Lung (tissue), 12 donors: ENCODE measurements around the gene HAPLN2. TPM values are rescaled to one million over a fixed set of nuclear protein-coding genes. Genes with fewer than 3 reads are reported as not detected.
"Not testable (repeated sequence)": the region's sequence is repeated elsewhere in the genome, so short reads cannot be mapped to it uniquely, and the experiment has no call there.

ENCODE experiments used
- ATAC-seq: fragments of 200-7000 bp; cut with Tn5 transposase; one replicate; pipeline ENCODE4 v1.9.1; 2020; ENCODE audit warnings: moderate number of reproducible peaks; ENCODE audit not compliant: insufficient read depth, low FRiP score
- DNase-seq, 3 donors: peaks; one replicate each; pipeline ENCODE4 v3.0.0-alpha.2; 2013 to 2017
- H3K27ac ChIP-seq, 2 donors: one replicate each; pipeline ENCODE4 v1.5.1; 2013; ENCODE audit warnings: mild to moderate bottlenecking in 2 of 2, moderate library complexity in 2 of 2, control low read depth in 1 of 2, inconsistent platforms in 1 of 2, low read depth in 1 of 2, low read length in 1 of 2
- H3K27me3 ChIP-seq, 3 donors: one replicate each; pipeline ENCODE4 v1.5.1; 2013; ENCODE audit warnings: low read length in 2 of 3; ENCODE audit not compliant: control insufficient read depth in 3 of 3, insufficient read depth in 3 of 3
- H3K36me3 ChIP-seq, 4 donors: one replicate each; pipeline ENCODE4 v1.5.1; 2013; ENCODE audit warnings: low read length in 4 of 4, mild to moderate bottlenecking in 1 of 4, moderate library complexity in 1 of 4; ENCODE audit not compliant: control insufficient read depth in 4 of 4, insufficient read depth in 4 of 4
- H3K4me1 ChIP-seq, 5 donors: one replicate each; pipeline ENCODE4 v1.5.1; 2013; ENCODE audit warnings: low read length in 5 of 5, mild to moderate bottlenecking in 2 of 5, moderate library complexity in 1 of 5; ENCODE audit not compliant: control insufficient read depth in 5 of 5, insufficient read depth in 5 of 5
- H3K4me3 ChIP-seq: one replicate; pipeline ENCODE4 v1.5.1; 2013; ENCODE audit warnings: mild to moderate bottlenecking, control low read depth, moderate library complexity
- H3K9ac ChIP-seq, 2 donors: one replicate each; pipeline ENCODE4 v1.5.1; 2013; ENCODE audit warnings: low read length in 2 of 2, control low read depth in 1 of 2; ENCODE audit not compliant: insufficient read depth in 1 of 2
- H3K9me3 ChIP-seq, 4 donors: one replicate each; pipeline ENCODE4 v1.5.1; 2013; ENCODE audit warnings: low read length in 3 of 4, mild to moderate bottlenecking in 1 of 4, moderate library complexity in 1 of 4; ENCODE audit not compliant: control insufficient read depth in 4 of 4, insufficient read depth in 3 of 4
- CTCF ChIP-seq: IDR thresholded peaks from 2 replicates; pipeline ENCODE4 v1.5.1; 2012; ENCODE audit warnings: mild to moderate bottlenecking; ENCODE audit errors: control extremely low read depth, extremely low read depth
- WGBS, 2 donors: extraction: QIAGEN DNeasy Blood & Tissue Kit; methylation state at CpG; one replicate each; pipeline ENCODE4 v1.1.7; 2013; 5-methylcytosine and 5-hydroxymethylcytosine counted together
- polyA plus RNA-seq, 2 donors: library from polyadenylated mRNA; stranded (reverse); fragments of 200-250 nt; gene quantifications; one replicate each; pipeline ENCODE4 v1.2.1, GENCODE V29; 2013
- total RNA-seq, 2 donors: library from RNA; depleted of rRNA in 1 of 2; stranded (reverse); fragments of >200 nt in 1 of 2; gene quantifications; one replicate each; pipeline ENCODE4 v1.2.1, GENCODE V29; 2014 to 2021
- donor health status: control.
- donor health status: control.
- donor health status: Bipolar disorder and iron deficiency.
- donor health status: healthy.
- donor health status: DM: yes; HTN: yes; CAD: no.

The HAPLN2 gene
- total and polyA plus RNA-seq, 4 donors, result 0.18 to 0.31 (median 0.24) TPM; not detected in 1

DNA sequence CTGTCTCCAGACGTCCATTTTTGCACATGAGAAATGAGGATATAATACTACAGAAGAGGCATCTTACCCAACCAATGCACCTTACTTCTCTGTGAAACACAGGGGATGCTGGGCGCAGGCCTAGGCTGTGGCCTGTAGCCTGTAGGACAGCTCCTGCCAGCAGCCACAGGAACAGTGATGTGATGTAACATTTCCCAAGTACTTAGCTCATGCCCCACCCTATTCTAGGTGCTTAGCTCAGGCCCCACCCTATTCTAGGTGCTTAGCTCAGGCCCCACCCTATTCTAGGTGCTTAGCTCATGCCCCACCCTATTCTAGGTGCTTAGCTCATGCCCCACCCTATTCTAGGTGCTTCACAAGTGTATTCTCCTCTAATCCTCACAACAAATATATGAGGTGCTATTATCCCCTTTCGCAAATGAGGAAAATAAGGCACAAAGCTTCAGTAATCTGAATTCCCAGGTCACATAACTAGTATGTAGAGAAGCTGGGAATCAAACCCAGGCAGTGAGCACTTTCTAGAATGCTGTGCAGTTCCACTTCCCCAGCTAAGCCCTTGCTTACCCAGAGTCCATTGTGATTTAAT lies 32.2 kb upstream of the HAPLN2 start:
- no peaks in the 10 kb centered on the region for H3K36me3 ChIP-seq
- no peaks in the 10 kb centered on the region for H3K9me3 ChIP-seq
- H3K9ac ChIP-seq, result no peak overlapping the region
- peaks cover 0 to 5% (median under 1%) of the 10 kb centered on the region in 5 donors for H3K4me1 ChIP-seq
- 85% methylated on average over 3 of the region's 3 CpGs for WGBS, 2 donors
- no peak for ATAC-seq
- peaks cover 0 to 2% (median 0%) of the 10 kb centered on the region in 3 donors for H3K27me3 ChIP-seq
- no peak for TF ChIP-seq CTCF
- no peak for DNase-seq
- H3K27ac ChIP-seq, result no peak overlapping the region
- no peak overlapping the region for H3K4me3 ChIP-seq

- WGBS, 2 donors, result 89 to 90% methylated on average over 8 of the region's 8 CpGs
- not testable (repeated sequence) for ATAC-seq
Observed at GRCh38 chr1:156587927-156588326, 31.3 kb upstream of the HAPLN2 start.

DNA sequence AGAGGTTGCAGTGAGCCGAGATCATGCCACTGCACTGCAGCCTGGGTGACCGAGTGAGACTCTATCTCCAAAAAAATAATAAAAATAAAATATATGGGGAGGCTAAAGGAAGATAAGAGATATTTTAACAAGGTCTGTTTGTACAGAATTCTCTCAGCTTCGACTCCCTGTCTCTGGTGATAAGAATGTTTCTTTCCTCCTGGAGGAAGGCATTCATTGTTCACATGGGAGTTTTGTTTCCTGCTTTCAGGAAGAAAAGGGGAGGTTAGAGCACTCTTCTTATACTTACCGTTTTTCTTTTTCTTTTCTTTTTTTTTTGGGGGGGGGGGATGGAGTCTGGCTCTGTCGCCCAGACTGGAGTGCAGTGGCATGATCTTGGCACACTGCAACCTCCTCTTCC lies 29.7 kb upstream of the HAPLN2 start:
- no peak for DNase-seq
- TF ChIP-seq CTCF, result no peak
- no peak for ATAC-seq
- H3K9ac ChIP-seq, result no peak overlapping the region
- no peak overlapping the region for H3K4me3 ChIP-seq
- peaks cover 0 to 2% (median 0%) of the 10 kb centered on the region in 3 donors for H3K27me3 ChIP-seq
- H3K4me1 ChIP-seq, result peaks cover 0 to 12% (median 3%) of the 10 kb centered on the region in 5 donors
- H3K27ac ChIP-seq, result no peak overlapping the region
- H3K36me3 ChIP-seq, result peaks cover 0 to 8% (median 3%) of the 10 kb centered on the region in 4 donors
- H3K9me3 ChIP-seq, result no peaks in the 10 kb centered on the region
- 47 to 56% methylated on average over 5 of the region's 5 CpGs for WGBS, 2 donors

More at GRCh38 chr1:156587927-156588326, 31.3 kb upstream of the HAPLN2 start:
- not testable (repeated sequence) for DNase-seq, H3K27ac ChIP-seq, H3K36me3 ChIP-seq, H3K9ac ChIP-seq, H3K4me3 ChIP-seq, H3K27me3 ChIP-seq, H3K9me3 ChIP-seq
- H3K4me1 ChIP-seq, result peaks cover 0 to 12% (median 3%) of the 10 kb centered on the region in 5 donors

- Histone ChIP-seq H3K9ac (no peak overlapping the region), H3K9me3 (no peaks in the 10 kb centered on the region), H3K27ac (peak overlapping the region; percentile 91), H3K27me3 (no peaks in the 10 kb centered on the region), H3K36me3 (peaks cover 0 to 18% (median 6%) of the 10 kb centered on the region in 4 donors), H3K4me1 (peaks cover 0 to 12% (median 3%) of the 10 kb centered on the region in 5 donors), H3K4me3 (no peak overlapping the region)
- no peak for ATAC-seq
- no peak for TF ChIP-seq CTCF
- 87 to 92% methylated on average over 10 of the region's 10 CpGs for WGBS, 2 donors
- DNase-seq, result no peak
Observed at GRCh38 chr1:156590326-156591180, 28.7 kb upstream of the HAPLN2 start.
